Nephron progenitor cell (in vitro differentiated cells): ENCODE measurements around the gene MAPK1.
"Not testable (repeated sequence)": the region's sequence is repeated elsewhere in the genome, so short reads cannot be mapped to it uniquely, and the experiment has no call there.

Source experiments
- DNase-seq: peaks from one replicate; pipeline ENCODE4 v3.0.0; 2021
- H3K27ac Mint-ChIP-seq: 2 replicates; pipeline ENCODE4 v1.8.0; 2021; ENCODE audit warnings: mild to moderate bottlenecking, moderate library complexity, mixed read lengths
- H3K27me3 Mint-ChIP-seq: 2 replicates; pipeline ENCODE4 v1.8.0; 2021; ENCODE audit warnings: mild to moderate bottlenecking, low read depth, mixed read lengths; ENCODE audit not compliant: poor library complexity
- H3K36me3 Mint-ChIP-seq: 2 replicates; pipeline ENCODE4 v1.8.0; 2021; ENCODE audit warnings: low read depth, mixed read lengths
- H3K4me1 Mint-ChIP-seq: 2 replicates; pipeline ENCODE4 v1.8.0; 2021; ENCODE audit warnings: mixed read lengths
- H3K4me3 Mint-ChIP-seq: 2 replicates; pipeline ENCODE4 v1.8.0; 2021; ENCODE audit warnings: mild to moderate bottlenecking, moderate library complexity, mixed read lengths
- H3K9me3 Mint-ChIP-seq: 2 replicates; pipeline ENCODE4 v1.8.0; 2021; ENCODE audit warnings: mild to moderate bottlenecking, moderate library complexity, mixed read lengths
- CTCF ChIP-seq: fragments of 200-600 bp; sonication (generic); IDR thresholded peaks from 2 replicates; pipeline ENCODE4 v1.5.0; 2021; ENCODE audit warnings: antibody characterized with exemption

MAPK1 gene

GRCh38 chr22:21896951-21897513 is 29.6 kb upstream of the MAPK1 start:
- TF ChIP-seq CTCF: no peak
- no peak for DNase-seq
- no peak overlapping the region for H3K4me3 Mint-ChIP-seq
- H3K27me3 Mint-ChIP-seq: peaks cover 5% of the 10 kb centered on the region
- no peaks in the 10 kb centered on the region for H3K36me3 Mint-ChIP-seq
- H3K27ac Mint-ChIP-seq: no peak overlapping the region
- peaks cover 3% of the 10 kb centered on the region for H3K9me3 Mint-ChIP-seq
- no peaks in the 10 kb centered on the region for H3K4me1 Mint-ChIP-seq

GRCh38 chr22:21896275-21896674 is 28.8 kb upstream of the MAPK1 start:
- not testable (repeated sequence) for H3K27ac Mint-ChIP-seq, DNase-seq, H3K4me3 Mint-ChIP-seq, H3K36me3 Mint-ChIP-seq, H3K9me3 Mint-ChIP-seq, H3K4me1 Mint-ChIP-seq, H3K27me3 Mint-ChIP-seq

- Mint-ChIP-seq H3K4me3 (no peak overlapping the region), H3K27ac (no peak overlapping the region), H3K4me1 (no peaks in the 10 kb centered on the region), H3K9me3 (peaks cover 11% of the 10 kb centered on the region), H3K36me3 (no peaks in the 10 kb centered on the region), H3K27me3 (peaks cover 8% of the 10 kb centered on the region)
- TF ChIP-seq CTCF: no peak
- DNase-seq: no peak
Measured at GRCh38 chr22:21894799-21895198, 27.4 kb upstream of the MAPK1 start.

GRCh38 chr22:21889251-21889990 is 22.0 kb upstream of the MAPK1 start:
- Mint-ChIP-seq H3K27ac (no peak overlapping the region), H3K4me3 (no peak overlapping the region), H3K9me3 (peaks cover 26% of the 10 kb centered on the region), H3K36me3 (no peaks in the 10 kb centered on the region), H3K27me3 (peaks cover 8% of the 10 kb centered on the region), H3K4me1 (peaks cover 5% of the 10 kb centered on the region)
- TF ChIP-seq CTCF: no peak
- no peak for DNase-seq

GRCh38 chr22:21887841-21888240 is 20.4 kb upstream of the MAPK1 start:
- Mint-ChIP-seq H3K27me3 (peaks cover 2% of the 10 kb centered on the region), H3K4me3 (no peak overlapping the region), H3K9me3 (peaks cover 31% of the 10 kb centered on the region), H3K27ac (no peak overlapping the region), H3K36me3 (no peaks in the 10 kb centered on the region), H3K4me1 (peaks cover 5% of the 10 kb centered on the region)
- no peak for DNase-seq
- no peak for TF ChIP-seq CTCF

- not testable (repeated sequence) for H3K4me3 Mint-ChIP-seq, DNase-seq, H3K4me1 Mint-ChIP-seq, H3K27ac Mint-ChIP-seq, H3K36me3 Mint-ChIP-seq, H3K27me3 Mint-ChIP-seq
- H3K9me3 Mint-ChIP-seq: peaks cover 18% of the 10 kb centered on the region
Measured at GRCh38 chr22:21883930-21884329, 16.5 kb upstream of the MAPK1 start.

GRCh38 chr22:21882754-21883333 is 15.4 kb upstream of the MAPK1 start:
- not testable (repeated sequence) for H3K4me3 Mint-ChIP-seq, H3K27me3 Mint-ChIP-seq, DNase-seq, H3K4me1 Mint-ChIP-seq, H3K27ac Mint-ChIP-seq, H3K36me3 Mint-ChIP-seq
- peaks cover 18% of the 10 kb centered on the region for H3K9me3 Mint-ChIP-seq
